ENCODE data around the gene IQGAP2. TPM values are rescaled to one million over a fixed set of nuclear protein-coding genes. Genes with fewer than 3 reads are reported as not detected.
"Not testable (repeated sequence)": the region's sequence is repeated elsewhere in the genome, so short reads cannot be mapped to it uniquely, and the experiment has no call there.

Gene IQGAP2
- polyA plus RNA-seq, 3 donors = 72.4 to 95.7 (median 83.7) TPM

DNA sequence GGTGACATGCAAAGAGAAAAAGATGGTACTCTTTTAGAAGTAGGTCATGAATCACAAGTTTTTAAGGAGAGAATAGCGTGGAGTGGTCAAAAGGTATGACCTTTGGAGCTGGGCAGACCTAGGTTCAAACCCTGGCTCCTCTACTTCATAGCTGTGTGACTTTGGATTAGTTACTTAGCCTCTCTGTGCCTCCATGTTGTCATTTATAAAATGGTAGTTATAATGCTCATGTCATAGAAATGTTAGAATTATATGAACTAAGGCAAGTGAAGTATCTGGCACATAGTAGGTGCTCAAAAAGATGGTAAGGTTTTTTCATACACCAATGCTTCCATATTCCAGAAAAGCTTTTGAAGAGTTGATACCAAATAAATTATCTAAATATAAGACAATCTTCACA, 320.2 kb downstream of the IQGAP2 start:
- no peak for DNase-seq (ENCODE audit: low read depth in 3 of 3, low spot score in 2 of 3)

DNA sequence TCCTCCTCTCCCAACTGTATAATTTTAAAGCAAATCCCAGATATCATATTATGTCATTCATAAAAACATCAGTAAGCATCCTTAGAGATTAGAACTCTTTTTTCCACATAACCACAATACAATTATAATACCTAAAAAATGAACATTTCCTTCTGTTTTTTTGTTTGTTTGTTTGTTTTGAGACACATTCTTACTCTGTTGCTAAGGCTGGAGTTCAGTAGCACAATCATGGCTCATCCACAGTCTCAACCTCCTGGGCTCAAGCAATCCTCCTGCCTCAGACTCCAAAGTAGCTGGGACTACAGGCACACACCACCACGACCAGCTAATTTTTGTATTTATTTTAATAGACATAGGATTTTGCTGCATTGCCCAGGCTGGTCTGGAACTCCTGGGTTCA, 320.8 kb downstream of the IQGAP2 start:
- no peak for DNase-seq (ENCODE audit: low read depth in 3 of 3, low spot score in 2 of 3)

- DNase-seq (ENCODE audit: low read depth in 3 of 3, low spot score in 2 of 3) = no peak
Observed at GRCh38 chr5:76724871-76725270, 321.8 kb downstream of the IQGAP2 start.

- no peak for DNase-seq (ENCODE audit: low read depth in 3 of 3, low spot score in 2 of 3)
Observed at GRCh38 chr5:76728965-76729364, 325.9 kb downstream of the IQGAP2 start.

DNA sequence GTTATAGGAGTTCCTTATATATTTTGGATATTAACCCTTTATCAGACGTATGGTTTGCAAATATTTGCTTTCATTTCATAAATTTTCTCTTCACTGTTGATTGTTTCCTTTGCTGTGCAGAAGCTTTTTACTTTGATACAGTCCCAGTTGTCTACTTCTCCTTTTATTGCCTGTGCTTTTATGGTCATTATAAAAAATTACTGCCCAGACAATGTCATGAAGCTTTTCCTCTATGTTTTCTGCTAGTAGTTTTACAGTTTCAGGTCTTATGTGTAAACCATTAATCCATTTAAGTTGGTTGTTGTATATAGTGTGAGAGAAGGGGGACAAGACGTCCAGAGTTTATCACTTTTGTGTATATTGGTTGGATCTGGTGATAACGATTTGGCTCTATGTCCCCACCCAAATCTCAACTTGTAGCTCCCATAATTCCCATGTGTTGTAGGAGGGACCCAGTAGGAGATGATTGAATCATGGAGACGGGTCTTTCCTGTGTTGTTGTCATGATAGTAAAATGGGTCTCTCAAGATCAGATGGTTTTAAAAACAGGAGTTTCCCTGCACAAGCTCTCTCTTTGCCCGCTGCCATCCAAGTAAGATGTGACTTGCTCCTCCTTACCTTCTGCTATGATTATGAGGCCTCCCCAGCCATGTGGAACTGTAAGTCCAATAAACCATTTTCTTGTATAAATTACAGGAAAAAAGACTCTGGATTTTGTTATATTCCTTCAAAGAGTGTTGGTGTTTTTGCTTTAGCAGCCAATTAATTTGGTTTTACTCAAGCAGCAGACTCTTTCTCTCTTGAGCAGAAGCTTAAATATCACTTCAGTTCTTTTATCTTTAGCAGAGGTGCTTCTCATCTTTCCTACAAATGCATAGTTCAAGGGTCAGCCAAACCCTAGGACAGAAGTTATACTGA, 326.5 kb downstream of the IQGAP2 start:
- DNase-seq (ENCODE audit: low read depth in 3 of 3, low spot score in 2 of 3) = no peak

DNA sequence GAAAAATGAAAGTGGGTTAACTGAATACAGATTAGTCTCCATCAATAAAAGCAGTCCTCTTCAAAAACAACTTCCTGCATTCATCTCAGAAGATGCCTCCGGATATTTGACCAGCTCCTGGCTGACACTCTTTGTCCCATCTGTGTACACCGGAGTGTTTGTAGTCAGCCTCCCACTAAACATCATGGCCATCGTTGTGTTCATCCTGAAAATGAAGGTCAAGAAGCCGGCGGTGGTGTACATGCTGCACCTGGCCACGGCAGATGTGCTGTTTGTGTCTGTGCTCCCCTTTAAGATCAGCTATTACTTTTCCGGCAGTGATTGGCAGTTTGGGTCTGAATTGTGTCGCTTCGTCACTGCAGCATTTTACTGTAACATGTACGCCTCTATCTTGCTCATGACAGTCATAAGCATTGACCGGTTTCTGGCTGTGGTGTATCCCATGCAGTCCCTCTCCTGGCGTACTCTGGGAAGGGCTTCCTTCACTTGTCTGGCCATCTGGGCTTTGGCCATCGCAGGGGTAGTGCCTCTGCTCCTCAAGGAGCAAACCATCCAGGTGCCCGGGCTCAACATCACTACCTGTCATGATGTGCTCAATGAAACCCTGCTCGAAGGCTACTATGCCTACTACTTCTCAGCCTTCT, 329.4 kb downstream of the IQGAP2 start:
- DNase-seq (ENCODE audit: low read depth in 3 of 3, low spot score in 2 of 3) = no peak

DNA sequence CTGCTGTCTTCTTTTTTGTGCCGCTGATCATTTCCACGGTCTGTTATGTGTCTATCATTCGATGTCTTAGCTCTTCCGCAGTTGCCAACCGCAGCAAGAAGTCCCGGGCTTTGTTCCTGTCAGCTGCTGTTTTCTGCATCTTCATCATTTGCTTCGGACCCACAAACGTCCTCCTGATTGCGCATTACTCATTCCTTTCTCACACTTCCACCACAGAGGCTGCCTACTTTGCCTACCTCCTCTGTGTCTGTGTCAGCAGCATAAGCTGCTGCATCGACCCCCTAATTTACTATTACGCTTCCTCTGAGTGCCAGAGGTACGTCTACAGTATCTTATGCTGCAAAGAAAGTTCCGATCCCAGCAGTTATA, 329.9 kb downstream of the IQGAP2 start:
- DNase-seq (ENCODE audit: low read depth in 3 of 3, low spot score in 2 of 3) = no peak

DNA sequence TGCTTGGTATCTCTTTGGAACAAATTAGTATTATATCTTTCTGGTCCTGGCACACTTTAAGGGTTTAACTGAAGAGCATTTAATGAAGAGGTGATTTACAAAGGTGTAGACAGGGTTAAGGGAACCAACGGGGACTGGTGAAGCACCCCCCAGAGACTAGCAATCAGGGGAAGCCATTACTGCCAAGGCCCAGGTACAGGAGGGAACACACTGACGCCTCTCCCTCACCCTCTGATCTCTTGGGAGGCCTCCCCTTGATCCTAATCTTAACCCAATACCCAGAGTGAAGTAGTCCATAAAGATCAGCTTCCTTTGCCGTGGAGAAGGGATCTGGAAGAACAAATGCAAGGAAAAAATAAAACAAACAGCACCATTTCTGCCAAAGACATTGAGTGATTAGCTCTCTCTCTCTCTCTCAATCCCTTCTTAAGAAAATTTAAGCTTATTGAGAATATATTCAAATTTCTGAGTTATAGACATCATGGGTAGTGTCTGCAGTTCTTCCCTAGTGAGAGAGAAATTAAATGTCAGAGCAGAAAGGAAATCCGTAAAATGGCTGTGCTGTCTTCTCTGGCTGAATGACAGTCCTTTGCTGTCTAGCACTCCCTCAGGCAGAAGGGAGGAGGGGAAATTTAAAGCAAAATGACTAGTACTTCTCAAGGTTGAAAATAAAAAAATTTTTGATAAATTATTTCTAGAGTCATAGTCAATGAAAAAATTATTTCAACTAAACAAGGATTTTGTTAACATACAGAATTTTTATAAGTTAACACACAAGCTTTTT, 332.9 kb downstream of the IQGAP2 start:
- no peak for DNase-seq (ENCODE audit: low read depth in 3 of 3, low spot score in 2 of 3)

DNA sequence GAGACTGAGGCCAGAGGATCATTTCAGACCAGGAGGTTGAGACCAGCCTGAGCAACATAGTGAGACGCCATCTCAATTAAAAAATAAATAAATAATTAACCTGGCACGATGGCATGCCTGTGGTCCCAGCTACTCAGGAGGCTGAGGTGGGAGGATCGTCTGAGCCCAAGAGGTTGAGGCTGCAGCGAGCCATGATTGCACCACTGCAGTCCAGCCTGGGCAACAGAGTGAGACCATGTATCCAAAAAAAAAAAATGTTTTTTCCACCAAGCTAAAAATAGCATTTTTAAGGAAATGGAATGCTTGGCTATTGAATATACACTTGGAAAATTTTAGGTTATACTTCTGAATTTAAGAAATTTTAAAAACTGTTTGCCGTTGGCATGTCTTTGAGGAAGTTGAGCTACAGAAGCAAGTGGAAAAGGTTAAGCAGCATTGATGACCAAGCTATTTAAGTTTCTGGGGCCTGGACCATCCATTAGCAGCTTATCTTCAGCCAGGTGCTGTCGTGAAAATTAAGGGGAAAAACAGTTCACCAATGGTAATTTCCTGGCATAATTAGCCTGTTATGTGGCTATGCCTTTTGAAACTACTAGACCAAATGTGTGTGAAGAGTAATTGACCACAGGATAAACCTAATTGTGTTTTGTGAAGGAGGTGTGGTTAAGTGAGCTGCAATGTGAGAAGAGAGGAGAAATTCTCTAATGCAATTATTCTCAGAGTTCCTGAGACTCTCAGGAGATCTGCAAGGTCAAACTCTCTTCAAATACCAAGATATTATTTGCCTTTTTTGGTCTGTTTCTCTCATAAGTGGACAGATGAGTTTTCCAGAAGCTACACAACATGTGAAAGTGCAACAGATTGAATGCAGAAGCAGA, 333.8 kb downstream of the IQGAP2 start:
- DNase-seq (ENCODE audit: low read depth in 3 of 3, low spot score in 2 of 3) = no peak

GRCh38 chr5:76737846-76738245, 334.8 kb downstream of the IQGAP2 start:
- no peak for DNase-seq (ENCODE audit: low read depth in 3 of 3, low spot score in 2 of 3)

DNA sequence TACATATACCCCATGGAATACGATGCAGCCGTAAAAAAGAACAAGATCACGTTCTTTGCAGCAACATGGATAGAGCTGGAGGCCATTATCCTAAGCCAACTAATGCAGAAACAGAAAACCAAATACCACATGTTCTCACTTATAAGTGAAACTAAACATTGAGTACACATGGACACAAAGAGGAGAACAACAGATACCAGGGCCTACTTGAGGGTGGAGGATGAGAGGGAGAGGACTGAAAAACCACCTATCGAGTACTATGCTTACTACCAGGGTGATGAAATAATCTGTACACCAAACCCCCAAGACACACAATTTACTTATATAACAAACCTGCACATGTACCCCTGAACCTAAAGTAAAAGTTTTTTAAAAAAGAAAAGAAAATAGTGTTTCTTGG, 338.4 kb downstream of the IQGAP2 start:
- DNase-seq (ENCODE audit: low read depth in 3 of 3, low spot score in 2 of 3) = not testable (repeated sequence)

- no peak for DNase-seq (ENCODE audit: low read depth in 3 of 3, low spot score in 2 of 3)
Observed at GRCh38 chr5:76742583-76742982, 339.5 kb downstream of the IQGAP2 start.

DNA sequence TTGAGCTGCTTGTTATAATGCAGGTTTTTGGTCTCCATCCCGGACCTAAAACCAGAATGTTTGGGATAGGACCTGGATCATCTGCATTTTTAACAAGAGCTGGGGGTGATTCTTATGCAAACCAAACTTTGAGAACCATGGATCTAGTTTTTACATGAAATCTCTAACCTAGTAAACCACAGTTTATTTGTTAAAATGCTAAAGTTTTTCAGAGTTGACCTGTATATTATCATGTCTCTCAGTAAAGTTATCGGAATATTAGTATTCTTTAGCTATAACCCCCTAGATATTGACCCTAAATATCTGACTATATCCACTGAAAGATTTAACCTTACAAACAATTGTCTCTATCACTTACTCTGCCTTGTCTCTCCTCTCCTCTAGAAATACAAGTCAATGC, 341.5 kb downstream of the IQGAP2 start:
- DNase-seq (ENCODE audit: low read depth in 3 of 3, low spot score in 2 of 3) = no peak

DNA sequence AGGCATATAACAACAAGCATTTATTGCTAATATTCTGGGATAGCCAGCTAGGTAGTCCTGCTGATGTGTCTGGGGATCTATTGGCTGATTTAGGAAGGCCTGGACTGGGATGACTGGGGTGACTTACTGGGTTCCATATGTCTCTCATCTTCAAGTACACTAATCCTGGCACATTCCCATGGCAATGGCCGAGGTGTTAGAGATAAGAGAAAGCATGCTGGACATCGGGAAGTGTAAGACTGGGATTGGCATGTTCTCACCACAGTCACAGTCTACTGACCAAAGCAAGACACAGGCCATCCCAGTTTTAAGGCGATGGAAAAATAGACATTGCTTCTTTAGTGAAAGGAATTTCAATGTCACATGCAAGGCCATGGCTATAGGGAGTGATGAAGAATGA, 342.6 kb downstream of the IQGAP2 start:
- no peak for DNase-seq (ENCODE audit: low read depth in 3 of 3, low spot score in 2 of 3)

DNA sequence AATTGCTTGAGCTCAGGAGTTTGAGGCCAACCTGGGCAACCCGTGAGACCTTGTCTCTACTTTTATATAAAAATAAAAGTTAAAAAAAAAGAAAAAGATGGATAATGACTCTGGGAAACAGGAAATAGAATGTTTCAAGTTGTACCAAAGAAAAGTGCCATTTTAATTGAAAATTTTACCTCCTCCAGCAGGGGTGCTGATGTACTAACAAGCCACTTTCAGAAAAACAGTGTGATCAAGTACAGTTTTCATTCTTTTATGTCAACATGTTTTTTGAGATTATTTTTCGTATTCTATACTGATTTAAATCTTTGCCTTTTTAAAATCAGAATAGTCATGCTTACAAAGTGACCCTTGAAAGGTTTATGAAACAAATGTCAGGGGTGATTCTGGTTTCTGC, 343.6 kb downstream of the IQGAP2 start:
- no peak for DNase-seq (ENCODE audit: low read depth in 3 of 3, low spot score in 2 of 3)

DNA sequence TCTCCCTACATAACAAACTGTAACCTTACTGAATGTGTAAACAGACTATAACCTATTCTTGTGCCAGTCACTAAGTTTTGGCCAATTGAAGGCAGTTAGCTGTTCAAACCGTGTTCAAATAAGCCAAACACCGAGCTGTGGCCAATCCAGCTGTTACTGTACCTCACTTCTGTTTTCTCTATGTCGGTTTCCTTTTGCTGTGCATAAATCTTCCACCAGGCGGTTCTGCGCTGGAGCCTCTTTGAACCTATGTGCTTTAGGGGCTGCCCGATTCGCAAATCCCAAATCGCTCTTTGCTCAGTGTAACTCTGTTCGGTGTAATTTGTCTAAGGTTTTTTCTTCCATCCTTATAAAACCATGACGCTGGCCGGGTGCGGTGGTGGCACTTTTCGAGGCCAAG, 344.6 kb downstream of the IQGAP2 start:
- DNase-seq (ENCODE audit: low read depth in 3 of 3, low spot score in 2 of 3) = no peak

- no peak for DNase-seq (ENCODE audit: low read depth in 3 of 3, low spot score in 2 of 3)
Observed at GRCh38 chr5:76751291-76751690, 348.2 kb downstream of the IQGAP2 start.

DNA sequence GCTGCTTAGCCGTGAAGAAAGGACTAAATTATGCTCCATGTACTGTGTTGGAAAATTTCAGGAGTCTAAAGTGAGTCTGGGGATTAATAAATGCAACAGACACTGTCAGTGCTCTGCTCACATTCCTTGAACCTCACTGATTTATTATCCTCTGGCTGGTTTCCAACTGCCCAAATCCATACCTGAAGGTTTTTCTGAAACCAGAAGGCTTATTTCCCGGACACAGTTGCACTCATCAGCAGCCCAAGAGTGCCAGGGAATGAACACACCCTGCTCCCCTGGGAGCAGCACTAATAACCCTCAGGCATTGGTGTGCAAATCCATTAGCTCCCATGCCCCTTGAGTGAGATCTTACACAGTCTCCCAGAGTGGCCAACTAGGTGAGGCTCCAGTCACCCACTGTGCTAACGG, 351.6 kb downstream of the IQGAP2 start:
- DNase-seq (ENCODE audit: low read depth in 3 of 3, low spot score in 2 of 3) = no peak

DNA sequence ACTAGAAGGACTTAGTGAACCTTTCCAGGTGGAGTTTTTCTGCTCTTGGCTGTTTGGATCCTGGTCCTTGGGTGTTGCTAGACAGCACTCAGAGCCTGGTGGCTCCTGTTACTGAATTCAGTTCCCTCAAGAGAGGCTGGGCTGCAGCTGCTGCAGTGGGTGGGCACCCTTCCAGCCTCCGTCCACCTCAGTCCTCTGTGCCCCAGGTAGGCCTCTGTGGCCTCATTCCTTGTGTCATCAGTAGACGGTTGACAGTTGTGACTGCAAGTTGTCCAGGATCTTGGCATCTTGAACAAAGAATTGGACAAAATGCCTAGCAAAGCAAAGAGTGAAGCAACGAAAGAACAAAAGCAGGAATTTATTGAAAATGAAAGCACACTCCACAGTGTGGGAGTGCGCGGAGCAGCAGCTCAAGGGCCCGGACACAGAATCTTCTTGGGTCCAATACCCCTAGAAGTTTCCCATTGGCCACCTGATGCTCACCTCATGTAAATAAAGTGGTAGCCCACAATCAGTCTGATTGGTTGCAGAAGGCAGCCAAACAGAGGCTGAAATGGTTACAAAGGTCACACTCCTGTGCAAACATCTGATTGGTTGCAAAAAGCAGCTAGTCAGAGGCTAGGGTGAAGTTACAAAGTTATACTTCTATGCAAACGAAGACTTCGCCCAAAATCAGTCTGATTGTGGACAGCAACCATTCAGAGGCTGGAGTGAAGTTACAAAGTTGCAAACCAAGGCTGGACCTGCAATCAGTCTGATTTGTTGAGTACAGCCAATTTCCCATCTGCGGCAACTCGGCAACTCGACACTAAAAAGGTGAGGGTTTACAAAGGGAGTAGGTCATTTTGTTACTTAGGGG, 352.9 kb downstream of the IQGAP2 start:
- no peak for DNase-seq (ENCODE audit: low read depth in 3 of 3, low spot score in 2 of 3)

GRCh38 chr5:76757049-76757448, 354.0 kb downstream of the IQGAP2 start:
- DNase-seq (ENCODE audit: low read depth in 3 of 3, low spot score in 2 of 3) = no peak

Data from right renal cortex interstitium (tissue), 3 donors.